HepG2 (cell line): ENCODE results near the gene EPHX1. TPM values are rescaled to one million over a fixed set of nuclear protein-coding genes. Genes with fewer than 3 reads are reported as not detected.

Source experiments
- E2F1 ChIP-seq: sonication (generic); formaldehyde crosslinking; IDR thresholded peaks from 2 replicates; pipeline ENCODE4 v1.5.0; 2020; ENCODE audit warnings: missing genetic modification reagents
- IKZF5 ChIP-seq: IDR thresholded peaks from 2 replicates; pipeline ENCODE4 v1.6.1; 2018; ENCODE audit warnings: missing genetic modification reagents, mild to moderate bottlenecking, missing compliant biosample characterization
- KIAA2018 ChIP-seq: sonication (generic); formaldehyde crosslinking; IDR thresholded peaks from 2 replicates; pipeline ENCODE4 v1.5.0; 2020; ENCODE audit warnings: mild to moderate bottlenecking, missing genetic modification reagents, borderline replicate concordance
- POGK ChIP-seq: sonication (generic); formaldehyde crosslinking; conservative IDR thresholded peaks from 2 replicates; pipeline ENCODE4 v1.8.0; 2022; ENCODE audit warnings: mild to moderate bottlenecking, moderate library complexity, missing genetic modification reagents
- RBM22 ChIP-seq: fragments of 200-400 bp; formaldehyde crosslinking; optimal IDR thresholded peaks from 2 replicates; pipeline ENCODE3; 2017; ENCODE audit warnings: mild to moderate bottlenecking, low read length, moderate library complexity
- RELA ChIP-seq: sonication (generic); formaldehyde crosslinking; IDR thresholded peaks from 2 replicates; pipeline ENCODE4 v1.4.0; 2020; ENCODE audit warnings: missing genetic modification reagents
- SYNCRIP ChIP-seq: fragments of 200-400 bp; formaldehyde crosslinking; IDR thresholded peaks from 2 replicates; pipeline ENCODE4 v1.6.1; 2018; ENCODE audit warnings: mild to moderate bottlenecking, low read depth, low read length; ENCODE audit not compliant: insufficient read depth
- XRCC5 ChIP-seq: fragments of 200-400 bp; formaldehyde crosslinking; optimal IDR thresholded peaks from 2 replicates; pipeline ENCODE3; 2017; ENCODE audit warnings: mild to moderate bottlenecking, low read length
- ZFP36L1 ChIP-seq: sonication (generic); formaldehyde crosslinking; IDR thresholded peaks from 2 replicates; pipeline ENCODE4 v1.8.0; 2022; ENCODE audit warnings: mild to moderate bottlenecking, missing genetic modification reagents, moderate library complexity
- ZNF3 ChIP-seq: IDR thresholded peaks from 2 replicates; pipeline ENCODE4 v1.7.0; 2017; ENCODE audit warnings: inconsistent platforms
- ZNF562 ChIP-seq: sonication (generic); formaldehyde crosslinking; IDR thresholded peaks from 2 replicates; pipeline ENCODE4 v1.8.0; 2022; ENCODE audit warnings: missing genetic modification reagents, borderline replicate concordance
- ZNF589 ChIP-seq: sonication (generic); formaldehyde crosslinking; conservative IDR thresholded peaks from 2 replicates; pipeline ENCODE4 v1.8.0; 2022; ENCODE audit warnings: mild to moderate bottlenecking, moderate library complexity, missing genetic modification reagents
- ZNF709 ChIP-seq: sonication (generic); formaldehyde crosslinking; IDR thresholded peaks from 2 replicates; pipeline ENCODE4 v1.5.0; 2020; ENCODE audit warnings: mild to moderate bottlenecking, missing genetic modification reagents
- ZNF749 ChIP-seq: sonication (generic); formaldehyde crosslinking; IDR thresholded peaks from 2 replicates; pipeline ENCODE4 v1.8.0; 2022; ENCODE audit warnings: mild to moderate bottlenecking, missing genetic modification reagents, moderate library complexity, borderline replicate concordance
- ZNF768 ChIP-seq: sonication (generic); formaldehyde crosslinking; IDR thresholded peaks from 2 replicates; pipeline ENCODE4 v1.4.0; 2020; ENCODE audit warnings: missing genetic modification reagents
- ZNF792 ChIP-seq: IDR thresholded peaks from 2 replicates; pipeline ENCODE4 v1.6.1; 2016
- ZNF816 ChIP-seq: sonication (generic); formaldehyde crosslinking; IDR thresholded peaks from 2 replicates; pipeline ENCODE4 v1.8.0; 2022; ENCODE audit warnings: missing genetic modification reagents, mild to moderate bottlenecking, borderline replicate concordance
- polyA plus RNA-seq, 8 experiments: library from polyadenylated mRNA; depleted of rRNA in 3 of 8; stranded (reverse) in 7 of 8; unstranded in 1 of 8; fragments of >200 nt; fragmentation: Illumina TruSeq in 4 of 8; extraction: Trizol in 4 of 8; gene quantifications; 2 replicates each; pipeline versions ENCODE4 v1.2.1 to v1.2.3, GENCODE V29; 2011 to 2016; ENCODE audit warnings: low read depth in 4 of 8, missing spikeins in 1 of 8, mixed read lengths in 1 of 8; ENCODE audit not compliant: insufficient read depth in 1 of 8
- total RNA-seq, 5 experiments: library from RNA; depleted of rRNA; stranded (reverse); fragments of >200 nt; fragmentation: Illumina TruSeq; extraction: Trizol; gene quantifications; 2 replicates each; pipeline ENCODE4 v1.2.3, GENCODE V29; 2016; ENCODE audit warnings: low read depth in 1 of 5

EPHX1 gene
- total and polyA plus RNA-seq, 2 of the 13 experiments (the other 11 are each of a cell fraction or from before 2014, with no cell fraction given): 27.7 to 36.5 TPM

- peak; percentile 98 for TF ChIP-seq IKZF5
- TF ChIP-seq ZNF589: peak; percentile 74; the same call in 1 of the 2 replicates
- peak; percentile 80 for TF ChIP-seq POGK (CRISPR knock-in tag)
- TF ChIP-seq KIAA2018: no peak
- TF ChIP-seq ZNF816: peak; percentile 75; the same call in 1 of the 2 replicates
- peak; percentile 62 for TF ChIP-seq ZNF709 (CRISPR knock-in tag)
- peak; percentile 80 for TF ChIP-seq XRCC5
- no peak for TF ChIP-seq RELA (CRISPR knock-in tag)
- peak; percentile 47; the same call in 1 of the 2 replicates for TF ChIP-seq E2F1 (CRISPR knock-in tag)
- no peak for TF ChIP-seq SYNCRIP
- peak; percentile 90 for TF ChIP-seq ZNF792
- TF ChIP-seq ZNF749 (CRISPR knock-in tag): no peak; the same call in 1 of the 2 replicates
- peak; percentile 68 for TF ChIP-seq ZNF768
- TF ChIP-seq ZNF3 (CRISPR knock-in tag): peak; percentile 85
- TF ChIP-seq RBM22: no peak
- no peak for TF ChIP-seq ZNF562 (CRISPR knock-in tag)
- TF ChIP-seq ZFP36L1: peak; percentile 40; the same call in 1 of the 2 replicates
Observed at GRCh38 chr1:225813214-225813964, 3.5 kb downstream of the EPHX1 start (continued).
